ENCODE measurements around the gene MTO1.
"Not testable (repeated sequence)": the region's sequence is repeated elsewhere in the genome, so short reads cannot be mapped to it uniquely, and the experiment has no call there.

MTO1 gene

GRCh38 chr6:73532293-73532692, 70.8 kb downstream of the MTO1 start:
- no peak for DNase-seq

DNA sequence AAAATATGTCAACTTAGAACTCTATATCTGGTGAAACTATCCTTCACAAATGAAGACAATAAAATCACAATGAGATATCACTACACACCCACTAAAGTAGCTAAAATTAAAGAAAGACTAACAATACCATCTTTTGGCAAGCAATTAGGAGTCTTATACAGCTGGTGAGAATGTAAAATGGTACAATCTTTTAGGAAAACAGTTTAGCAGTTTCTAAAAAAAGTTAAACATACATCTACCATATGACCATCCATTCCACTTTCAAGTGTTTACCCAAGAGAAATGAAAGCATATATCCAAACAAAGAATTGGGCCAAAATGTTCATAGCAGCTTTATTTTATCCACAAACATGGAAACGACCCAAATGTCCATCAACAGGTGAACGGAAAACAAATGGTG, 73.1 kb downstream of the MTO1 start:
- no peak for DNase-seq

DNA sequence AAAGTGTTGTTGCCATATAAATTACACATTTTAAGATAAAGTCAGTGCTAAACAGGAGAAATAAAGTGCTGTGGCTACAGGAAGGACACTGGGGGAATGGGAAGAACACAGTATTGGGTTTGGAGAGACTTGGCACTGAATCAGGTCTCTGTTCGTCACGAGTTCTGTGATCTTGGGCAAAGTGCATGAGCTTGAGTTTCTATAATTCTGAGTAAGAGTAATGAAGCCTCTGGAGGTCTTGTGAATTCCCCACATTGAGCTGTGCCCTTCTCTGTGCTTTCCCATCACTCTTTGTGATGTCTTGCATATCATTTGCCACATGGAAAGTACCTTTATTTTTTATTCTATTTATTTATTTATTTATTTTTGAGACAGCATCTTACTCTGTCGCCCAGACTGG, 76.1 kb downstream of the MTO1 start:
- no peak for DNase-seq

GRCh38 chr6:73538116-73538779, 76.7 kb downstream of the MTO1 start:
- DNase-seq = no peak

DNA sequence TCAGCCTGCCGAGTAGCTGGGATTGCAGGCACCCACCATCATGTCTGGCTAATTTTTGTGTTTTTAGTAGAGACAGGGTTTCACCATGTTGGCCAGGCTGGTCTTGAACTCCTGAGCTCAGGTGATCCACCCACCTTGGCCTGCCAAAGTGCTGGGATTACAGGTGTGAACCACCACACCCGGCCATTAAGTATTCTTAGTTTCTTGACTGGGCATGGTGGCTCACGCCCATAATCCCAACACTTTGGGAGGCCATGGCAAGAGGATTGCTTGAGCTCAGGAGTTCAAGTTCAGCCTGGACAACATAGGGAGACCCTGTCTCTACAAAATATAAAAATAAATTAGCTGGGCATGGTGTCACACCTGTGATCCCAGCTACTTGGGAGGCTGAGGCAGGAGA, 80.9 kb downstream of the MTO1 start:
- DNase-seq = not testable (repeated sequence)

DNA sequence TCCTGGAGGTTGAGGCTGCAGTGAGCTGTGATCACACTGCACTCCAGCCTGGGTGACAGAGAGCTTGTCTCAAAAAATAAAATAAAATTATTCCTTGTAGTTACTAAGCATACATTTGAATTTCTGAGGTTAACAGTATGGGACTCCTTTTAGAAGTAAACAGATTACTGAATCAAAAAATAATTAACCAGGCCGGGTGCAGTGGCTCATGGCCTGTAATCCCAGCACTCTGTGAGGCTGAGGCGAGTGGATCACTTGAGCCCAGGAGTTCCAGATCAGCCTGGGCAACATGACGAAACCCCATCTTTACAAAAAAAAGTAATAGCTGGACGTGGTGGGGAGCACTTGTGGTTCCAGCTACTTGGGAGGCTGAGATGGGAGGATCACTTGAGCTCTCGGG, 81.4 kb downstream of the MTO1 start:
- no peak for DNase-seq

GRCh38 chr6:73547036-73547435, 85.5 kb downstream of the MTO1 start:
- DNase-seq = no peak

- no peak for DNase-seq
Observed at GRCh38 chr6:73548458-73549446, 87.2 kb downstream of the MTO1 start.

GRCh38 chr6:73551115-73551514, 89.6 kb downstream of the MTO1 start:
- not testable (repeated sequence) for DNase-seq

GRCh38 chr6:73555380-73555949, 93.9 kb downstream of the MTO1 start:
- DNase-seq = not testable (repeated sequence)

DNA sequence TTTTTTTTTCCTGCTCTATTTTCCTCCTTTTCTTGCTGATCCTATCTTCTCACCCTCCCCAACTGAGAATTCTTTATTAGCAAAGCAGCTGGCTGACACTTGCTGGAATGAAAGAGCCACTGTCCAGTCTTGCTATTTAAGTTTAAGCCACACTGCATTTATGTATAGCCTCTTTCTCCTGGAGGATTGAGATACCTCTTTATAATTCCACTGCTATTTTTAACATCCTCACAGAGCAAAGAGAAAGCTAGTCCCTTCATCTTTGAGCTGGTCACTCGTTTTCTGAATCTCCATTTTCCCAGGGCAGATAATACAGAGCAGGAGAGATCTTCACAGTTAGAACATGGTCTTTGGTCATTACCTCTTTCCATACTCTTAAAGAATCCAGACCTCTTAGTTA, 95.3 kb downstream of the MTO1 start:
- no peak for DNase-seq
